MCF 10A (cell line): Measurements from ENCODE around the gene TNPO1. TPM values are rescaled to one million over a fixed set of nuclear protein-coding genes. Genes with fewer than 3 reads are reported as not detected.

Experiments
- BruUV-seq: library from RNA; stranded (reverse); fragments of 400-500 nt; replicated peaks from 2 replicates; lab custom pipeline; 2021; lab: Mats Ljungman, UMichigan
- CTCF ChIA-PET: fragments of 300-600 bp; sonication (Branson Sonifier 250); formaldehyde crosslinking; extraction: SDS; loops from one replicate; lab custom pipeline; 2021; ENCODE audit warnings: antibody characterized with exemption, inconsistent platforms; lab: Yijun Ruan, JAX
- POLR2A ChIA-PET: fragments of 300-600, 350-650 bp; sonication (Branson Sonifier 250); formaldehyde crosslinking; extraction: SDS; loops from one replicate; lab custom pipeline; 2020; ENCODE audit warnings: antibody characterized with exemption, inconsistent platforms; lab: Yijun Ruan, JAX
- DNase-seq: peaks from one replicate; pipeline ENCODE4 v3.0.0-alpha.2; 2018; ENCODE audit not compliant: unreplicated experiment
- H3K27ac Mint-ChIP-seq: one replicate; pipeline ENCODE4 v1.8.0; 2022; ENCODE audit warnings: mild to moderate bottlenecking, low read depth, mixed read lengths; ENCODE audit not compliant: unreplicated experiment
- H3K27me3 Mint-ChIP-seq: one replicate; pipeline ENCODE4 v1.8.0; 2022; ENCODE audit warnings: mixed read lengths; ENCODE audit not compliant: insufficient read depth, unreplicated experiment
- H3K36me3 Mint-ChIP-seq: one replicate; pipeline ENCODE4 v1.8.0; 2022; ENCODE audit warnings: mild to moderate bottlenecking, moderate library complexity, mixed read lengths; ENCODE audit not compliant: insufficient read depth, unreplicated experiment
- H3K4me1 Mint-ChIP-seq: one replicate; pipeline ENCODE4 v1.8.0; 2022; ENCODE audit warnings: mixed read lengths; ENCODE audit not compliant: insufficient read depth, unreplicated experiment
- H3K4me3 Mint-ChIP-seq: one replicate; pipeline ENCODE4 v1.8.0; 2022; ENCODE audit warnings: mild to moderate bottlenecking, moderate library complexity, mixed read lengths; ENCODE audit not compliant: unreplicated experiment
- H3K9me3 Mint-ChIP-seq: one replicate; pipeline ENCODE4 v1.8.0; 2022; ENCODE audit warnings: mixed read lengths; ENCODE audit not compliant: unreplicated experiment
- intact Hi-C: fragments of 100-400 bp; cut with micrococcal nuclease; formaldehyde crosslinking; loops from 2 replicates; pipeline ENCODE4 v1.14.1; 2022
- total RNA-seq: library from RNA; stranded (reverse); gene quantifications from 2 replicates; pipeline ENCODE4 v1.2.3, GENCODE V29; 2022
- TF ChIP-seq, protein P1 (sequence below): fragments of 200-600 bp; IDR thresholded peaks from one replicate; pipeline ENCODE4 v1.8.0; 2022; ENCODE audit warnings: antibody characterized with exemption, mild to moderate bottlenecking; ENCODE audit not compliant: unreplicated experiment

The TNPO1 gene
- total RNA-seq, 1 experiment from 2014 or later, result 167 TPM

DNA sequence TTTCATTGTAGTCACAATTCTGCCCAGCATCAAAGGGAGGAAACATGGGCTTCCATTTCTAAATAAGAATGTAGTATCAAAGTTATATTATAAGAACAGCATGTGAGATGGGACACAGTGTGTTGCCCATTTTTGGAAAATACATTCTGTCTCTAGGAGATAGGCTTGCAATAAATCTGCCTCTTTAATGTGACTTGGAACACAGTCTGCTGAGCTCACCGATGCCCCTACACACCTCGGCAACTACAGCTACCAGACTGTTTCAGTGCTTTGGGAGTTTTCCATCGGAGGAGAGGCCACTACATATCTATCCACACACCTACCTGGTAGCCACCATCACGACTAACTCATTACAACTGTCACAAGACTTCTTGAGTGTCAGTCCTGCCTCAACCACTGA is 120.4 kb downstream of the TNPO1 start:
- BruUV-seq, result no TSS peak
- H3K4me1 Mint-ChIP-seq, result no peaks in the 10 kb centered on the region
- TF ChIP-seq, protein P1, sequence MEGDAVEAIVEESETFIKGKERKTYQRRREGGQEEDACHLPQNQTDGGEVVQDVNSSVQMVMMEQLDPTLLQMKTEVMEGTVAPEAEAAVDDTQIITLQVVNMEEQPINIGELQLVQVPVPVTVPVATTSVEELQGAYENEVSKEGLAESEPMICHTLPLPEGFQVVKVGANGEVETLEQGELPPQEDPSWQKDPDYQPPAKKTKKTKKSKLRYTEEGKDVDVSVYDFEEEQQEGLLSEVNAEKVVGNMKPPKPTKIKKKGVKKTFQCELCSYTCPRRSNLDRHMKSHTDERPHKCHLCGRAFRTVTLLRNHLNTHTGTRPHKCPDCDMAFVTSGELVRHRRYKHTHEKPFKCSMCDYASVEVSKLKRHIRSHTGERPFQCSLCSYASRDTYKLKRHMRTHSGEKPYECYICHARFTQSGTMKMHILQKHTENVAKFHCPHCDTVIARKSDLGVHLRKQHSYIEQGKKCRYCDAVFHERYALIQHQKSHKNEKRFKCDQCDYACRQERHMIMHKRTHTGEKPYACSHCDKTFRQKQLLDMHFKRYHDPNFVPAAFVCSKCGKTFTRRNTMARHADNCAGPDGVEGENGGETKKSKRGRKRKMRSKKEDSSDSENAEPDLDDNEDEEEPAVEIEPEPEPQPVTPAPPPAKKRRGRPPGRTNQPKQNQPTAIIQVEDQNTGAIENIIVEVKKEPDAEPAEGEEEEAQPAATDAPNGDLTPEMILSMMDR, result no peak
- H3K36me3 Mint-ChIP-seq, result peaks cover 6% of the 10 kb centered on the region
- ChIA-PET CTCF (interaction anchor here (0.8 kb wide), 1 partner anchor 1726 kb away, joined by 3 read pairs; no protein-coding TSS in a partner anchor), POLR2A (interaction anchor here (2.9 kb wide), 1 partner anchor 18 kb away, joined by 14 read pairs; the partner anchor contains the start of gene FCHO2)
- no peak for DNase-seq
- H3K9me3 Mint-ChIP-seq, result no peaks in the 10 kb centered on the region
- intact Hi-C loops, result no loop called here
- H3K4me3 Mint-ChIP-seq, result no peak overlapping the region
- no peak overlapping the region for H3K27ac Mint-ChIP-seq
- no peaks in the 10 kb centered on the region for H3K27me3 Mint-ChIP-seq

- no TSS peak for BruUV-seq
- Mint-ChIP-seq H3K27ac (no peak overlapping the region), H3K36me3 (peaks cover 6% of the 10 kb centered on the region), H3K4me1 (no peaks in the 10 kb centered on the region), H3K9me3 (no peaks in the 10 kb centered on the region), H3K4me3 (no peak overlapping the region), H3K27me3 (no peaks in the 10 kb centered on the region)
- ChIA-PET CTCF (no interaction called here), POLR2A (interaction anchor here (0.6 to 2.9 kb wide), 4 partner anchors 9 to 25 kb away, joined by 3 to 14 read pairs (median 4); partner anchors contain the start of gene FCHO2)
- intact Hi-C loops, result no loop called here
- DNase-seq, result no peak
- TF ChIP-seq, protein P1, result no peak
Measured at GRCh38 chr5:72937517-72938061, 121.1 kb downstream of the TNPO1 start.

DNA sequence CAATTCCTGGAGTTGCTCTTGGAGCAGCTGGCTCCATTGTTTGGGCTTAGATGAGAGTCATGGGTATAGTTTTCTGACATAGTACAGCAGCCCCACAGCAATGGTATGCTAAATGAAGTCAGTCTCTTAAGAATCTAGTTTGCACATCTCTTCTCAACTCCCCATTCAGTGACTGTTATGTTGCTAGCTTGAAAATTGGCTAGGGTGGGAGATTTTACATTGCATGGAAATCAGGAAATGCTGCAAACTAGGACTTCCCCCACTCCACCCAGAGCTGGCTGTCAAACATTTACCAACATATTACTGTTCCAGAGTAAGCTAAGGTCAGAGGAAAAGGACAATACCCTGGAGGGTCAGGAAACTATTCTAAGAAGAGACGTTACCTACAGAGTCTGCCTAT is 121.7 kb downstream of the TNPO1 start:
- H3K4me3 Mint-ChIP-seq, result no peak overlapping the region
- peaks cover 1% of the 10 kb centered on the region for H3K4me1 Mint-ChIP-seq
- TF ChIP-seq, protein P1, result no peak
- DNase-seq, result no peak
- H3K36me3 Mint-ChIP-seq, result peaks cover 6% of the 10 kb centered on the region
- POLR2A ChIA-PET, result interaction anchor here (0.6 to 2.9 kb wide), 4 partner anchors 9 to 25 kb away, joined by 3 to 14 read pairs (median 4); partner anchors contain the start of gene FCHO2
- CTCF ChIA-PET, result no interaction called here
- H3K9me3 Mint-ChIP-seq, result no peaks in the 10 kb centered on the region
- intact Hi-C loops, result no loop called here
- no peak overlapping the region for H3K27ac Mint-ChIP-seq
- no peaks in the 10 kb centered on the region for H3K27me3 Mint-ChIP-seq
- BruUV-seq, result no TSS peak

GRCh38 chr5:72940082-72940481 is 123.6 kb downstream of the TNPO1 start:
- CTCF ChIA-PET, result no interaction called here
- no TSS peak for BruUV-seq
- peaks cover 6% of the 10 kb centered on the region for H3K36me3 Mint-ChIP-seq
- H3K27ac Mint-ChIP-seq, result peak overlapping the region; percentile 17
- TF ChIP-seq, protein P1, result no peak
- DNase-seq, result no peak
- H3K4me1 Mint-ChIP-seq, result peaks cover 13% of the 10 kb centered on the region
- H3K4me3 Mint-ChIP-seq, result no peak overlapping the region
- no peaks in the 10 kb centered on the region for H3K9me3 Mint-ChIP-seq
- no peaks in the 10 kb centered on the region for H3K27me3 Mint-ChIP-seq
- POLR2A ChIA-PET, result no interaction called here
- intact Hi-C loops, result no loop called here
